GM12878 (cell line): ENCODE measurements around the gene COMT. TPM values are rescaled to one million over a fixed set of nuclear protein-coding genes. Genes with fewer than 3 reads are reported as not detected.

Experiments
- BCL11A ChIP-seq: IDR thresholded peaks from 2 replicates; pipeline ENCODE4 v1.6.1; 2011; ENCODE audit warnings: low read depth, low read length
- BHLHE40 ChIP-seq, 2 experiments: fragments of 450-650 bp in 1 of 2; IDR thresholded peaks; 2 replicates each; pipeline ENCODE4 v1.6.1; 2011 to 2017; ENCODE audit warnings: low read depth in 2 of 2, borderline replicate concordance in 1 of 2, improper control_type of control experiment in 1 of 2, low read length in 1 of 2, mild to moderate bottlenecking in 1 of 2
- CHD1 ChIP-seq: IDR thresholded peaks from 2 replicates; pipeline ENCODE4 v1.6.1; 2012; ENCODE audit warnings: low read depth, low read length, improper control_type of control experiment
- CHD4 ChIP-seq: fragments of 200-600 bp; sonication (generic); IDR thresholded peaks from 2 replicates; pipeline ENCODE4 v1.6.1; 2016; ENCODE audit warnings: mild to moderate bottlenecking
- FOXK2 ChIP-seq: fragments of 450-650 bp; IDR thresholded peaks from 2 replicates; pipeline ENCODE4 v1.6.1; 2017; ENCODE audit warnings: mild to moderate bottlenecking, moderate library complexity
- IRF4 ChIP-seq: IDR thresholded peaks from 2 replicates; pipeline ENCODE4 v1.6.1; 2011; ENCODE audit warnings: low read depth, low read length
- NR2F1 ChIP-seq: fragments of 450-650 bp; conservative IDR thresholded peaks from 2 replicates; pipeline ENCODE4 v1.6.1; 2017; ENCODE audit warnings: mild to moderate bottlenecking
- NRF1 ChIP-seq: conservative IDR thresholded peaks from 2 replicates; pipeline ENCODE4 v1.6.1; 2011; ENCODE audit warnings: mild to moderate bottlenecking, low read depth, low read length, improper control_type of control experiment
- RAD21 ChIP-seq: IDR thresholded peaks from 2 replicates; pipeline ENCODE4 v1.6.1; 2011; ENCODE audit warnings: mild to moderate bottlenecking, low read depth, low read length, moderate library complexity; ENCODE audit not compliant: insufficient read depth
- ZNF24 ChIP-seq: fragments of 450-650 bp; IDR thresholded peaks from 2 replicates; pipeline ENCODE4 v1.6.1; 2017; ENCODE audit warnings: antibody characterized with exemption, mild to moderate bottlenecking
- polyA plus RNA-seq, 11 experiments: library from polyadenylated mRNA; depleted of rRNA in 4 of 11; unstranded in 6 of 11; stranded (reverse) in 5 of 11; fragments of >200 nt; fragmentation: Nextera tagmentation in 4 of 11; fragmentation: Illumina TruSeq in 1 of 11; extraction: Ambion mirVana in 4 of 11; extraction: Trizol in 1 of 11; gene quantifications; 1 replicate in 1 of 11; 2 replicates in 10 of 11; pipeline versions ENCODE4 v1.2.1 to v1.2.3, GENCODE V29; 2011 to 2016; ENCODE audit warnings: inconsistent platforms in 2 of 11, missing spikeins in 2 of 11, low read depth in 1 of 11
- total RNA-seq, 4 experiments: library from RNA; depleted of rRNA in 3 of 4; stranded (reverse); fragments of >200 nt in 3 of 4; fragmentation: Illumina TruSeq in 1 of 4; extraction: Trizol in 1 of 4; gene quantifications; 2 replicates each; pipeline versions ENCODE4 v1.2.1 to v1.2.3, GENCODE V29; 2013 to 2021
- TF ChIP-seq, protein P1 (sequence below): fragments of 450-650 bp; formaldehyde crosslinking; IDR thresholded peaks from 2 replicates; pipeline ENCODE4 v1.5.0; 2022; ENCODE audit warnings: mild to moderate bottlenecking, missing genetic modification characterization
- TF ChIP-seq, protein P2 (sequence below), 3 experiments: IDR thresholded peaks in 2 of 3; conservative IDR thresholded peaks in 1 of 3; 2 replicates each; pipeline ENCODE4 v1.5.1; 2011; ENCODE audit warnings: low read depth in 3 of 3, low read length in 3 of 3, mild to moderate bottlenecking in 3 of 3, control low read depth in 2 of 3, moderate library complexity in 2 of 3, inconsistent platforms in 1 of 3, mixed read lengths in 1 of 3; ENCODE audit not compliant: control insufficient read depth in 2 of 3, insufficient read depth in 1 of 3; ENCODE audit errors: extremely low read depth in 1 of 3
- TF ChIP-seq, protein P3 (sequence below): fragments of 450-650 bp; IDR thresholded peaks from 2 replicates; pipeline ENCODE4 v1.6.1; 2018; ENCODE audit warnings: borderline replicate concordance, mild to moderate bottlenecking; ENCODE audit not compliant: partially characterized antibody

The COMT gene
- total and polyA plus RNA-seq, 10 of the 15 experiments (the other 5 are each of a cell fraction or from before 2014, with no cell fraction given): 4.5 to 152 (median 66.1) TPM

DNA sequence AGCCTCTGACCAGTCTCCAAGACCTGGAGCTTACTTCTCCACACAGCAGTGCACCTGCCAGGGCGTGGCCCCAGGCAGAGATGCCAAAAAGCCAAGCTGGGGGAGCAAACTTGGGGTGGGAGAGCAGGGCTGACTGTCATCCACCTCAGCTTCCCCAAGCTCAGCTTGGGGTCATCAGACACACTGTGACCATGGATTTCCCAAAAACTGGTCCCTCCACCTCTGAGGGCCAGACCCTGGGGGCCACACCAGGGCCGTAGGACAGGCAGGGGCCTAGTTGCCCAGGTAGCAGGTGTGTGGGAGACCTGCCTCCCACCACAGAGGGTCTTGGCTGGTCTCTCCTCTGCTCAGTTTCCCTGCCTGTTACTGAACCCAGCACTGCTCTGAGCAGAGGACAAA, 44.4 kb downstream of the COMT start (continued):
- TF ChIP-seq, protein P1, sequence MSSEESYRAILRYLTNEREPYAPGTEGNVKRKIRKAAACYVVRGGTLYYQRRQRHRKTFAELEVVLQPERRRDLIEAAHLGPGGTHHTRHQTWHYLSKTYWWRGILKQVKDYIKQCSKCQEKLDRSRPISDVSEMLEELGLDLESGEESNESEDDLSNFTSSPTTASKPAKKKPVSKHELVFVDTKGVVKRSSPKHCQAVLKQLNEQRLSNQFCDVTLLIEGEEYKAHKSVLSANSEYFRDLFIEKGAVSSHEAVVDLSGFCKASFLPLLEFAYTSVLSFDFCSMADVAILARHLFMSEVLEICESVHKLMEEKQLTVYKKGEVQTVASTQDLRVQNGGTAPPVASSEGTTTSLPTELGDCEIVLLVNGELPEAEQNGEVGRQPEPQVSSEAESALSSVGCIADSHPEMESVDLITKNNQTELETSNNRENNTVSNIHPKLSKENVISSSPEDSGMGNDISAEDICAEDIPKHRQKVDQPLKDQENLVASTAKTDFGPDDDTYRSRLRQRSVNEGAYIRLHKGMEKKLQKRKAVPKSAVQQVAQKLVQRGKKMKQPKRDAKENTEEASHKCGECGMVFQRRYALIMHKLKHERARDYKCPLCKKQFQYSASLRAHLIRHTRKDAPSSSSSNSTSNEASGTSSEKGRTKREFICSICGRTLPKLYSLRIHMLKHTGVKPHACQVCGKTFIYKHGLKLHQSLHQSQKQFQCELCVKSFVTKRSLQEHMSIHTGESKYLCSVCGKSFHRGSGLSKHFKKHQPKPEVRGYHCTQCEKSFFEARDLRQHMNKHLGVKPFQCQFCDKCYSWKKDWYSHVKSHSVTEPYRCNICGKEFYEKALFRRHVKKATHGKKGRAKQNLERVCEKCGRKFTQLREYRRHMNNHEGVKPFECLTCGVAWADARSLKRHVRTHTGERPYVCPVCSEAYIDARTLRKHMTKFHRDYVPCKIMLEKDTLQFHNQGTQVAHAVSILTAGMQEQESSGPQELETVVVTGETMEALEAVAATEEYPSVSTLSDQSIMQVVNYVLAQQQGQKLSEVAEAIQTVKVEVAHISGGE (CRISPR knock-in tag): no peak
- TF ChIP-seq BCL11A (no peak), ZNF24 (no peak), BHLHE40 (IDR thresholded peaks at IDR 0.05; ENCODE audit: borderline replicate concordance in 1 of 2, low read depth in 2 of 2, low read length in 1 of 2) (no peak), RAD21 (no peak), CHD4 (no peak), IRF4 (no peak), NRF1 (no peak), CHD1 (no peak), FOXK2 (no peak), NR2F1 (no peak)
- TF ChIP-seq, protein P2, sequence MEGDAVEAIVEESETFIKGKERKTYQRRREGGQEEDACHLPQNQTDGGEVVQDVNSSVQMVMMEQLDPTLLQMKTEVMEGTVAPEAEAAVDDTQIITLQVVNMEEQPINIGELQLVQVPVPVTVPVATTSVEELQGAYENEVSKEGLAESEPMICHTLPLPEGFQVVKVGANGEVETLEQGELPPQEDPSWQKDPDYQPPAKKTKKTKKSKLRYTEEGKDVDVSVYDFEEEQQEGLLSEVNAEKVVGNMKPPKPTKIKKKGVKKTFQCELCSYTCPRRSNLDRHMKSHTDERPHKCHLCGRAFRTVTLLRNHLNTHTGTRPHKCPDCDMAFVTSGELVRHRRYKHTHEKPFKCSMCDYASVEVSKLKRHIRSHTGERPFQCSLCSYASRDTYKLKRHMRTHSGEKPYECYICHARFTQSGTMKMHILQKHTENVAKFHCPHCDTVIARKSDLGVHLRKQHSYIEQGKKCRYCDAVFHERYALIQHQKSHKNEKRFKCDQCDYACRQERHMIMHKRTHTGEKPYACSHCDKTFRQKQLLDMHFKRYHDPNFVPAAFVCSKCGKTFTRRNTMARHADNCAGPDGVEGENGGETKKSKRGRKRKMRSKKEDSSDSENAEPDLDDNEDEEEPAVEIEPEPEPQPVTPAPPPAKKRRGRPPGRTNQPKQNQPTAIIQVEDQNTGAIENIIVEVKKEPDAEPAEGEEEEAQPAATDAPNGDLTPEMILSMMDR (IDR thresholded peaks at IDR 0.05 in 2 of 3, conservative IDR thresholded peaks at IDR 0.05 in 1 of 3; ENCODE audit: control insufficient read depth in 2 of 3, extremely low read depth in 1 of 3, insufficient read depth in 1 of 3, low read depth in 3 of 3, low read length in 3 of 3): no peak
- TF ChIP-seq, protein P3, sequence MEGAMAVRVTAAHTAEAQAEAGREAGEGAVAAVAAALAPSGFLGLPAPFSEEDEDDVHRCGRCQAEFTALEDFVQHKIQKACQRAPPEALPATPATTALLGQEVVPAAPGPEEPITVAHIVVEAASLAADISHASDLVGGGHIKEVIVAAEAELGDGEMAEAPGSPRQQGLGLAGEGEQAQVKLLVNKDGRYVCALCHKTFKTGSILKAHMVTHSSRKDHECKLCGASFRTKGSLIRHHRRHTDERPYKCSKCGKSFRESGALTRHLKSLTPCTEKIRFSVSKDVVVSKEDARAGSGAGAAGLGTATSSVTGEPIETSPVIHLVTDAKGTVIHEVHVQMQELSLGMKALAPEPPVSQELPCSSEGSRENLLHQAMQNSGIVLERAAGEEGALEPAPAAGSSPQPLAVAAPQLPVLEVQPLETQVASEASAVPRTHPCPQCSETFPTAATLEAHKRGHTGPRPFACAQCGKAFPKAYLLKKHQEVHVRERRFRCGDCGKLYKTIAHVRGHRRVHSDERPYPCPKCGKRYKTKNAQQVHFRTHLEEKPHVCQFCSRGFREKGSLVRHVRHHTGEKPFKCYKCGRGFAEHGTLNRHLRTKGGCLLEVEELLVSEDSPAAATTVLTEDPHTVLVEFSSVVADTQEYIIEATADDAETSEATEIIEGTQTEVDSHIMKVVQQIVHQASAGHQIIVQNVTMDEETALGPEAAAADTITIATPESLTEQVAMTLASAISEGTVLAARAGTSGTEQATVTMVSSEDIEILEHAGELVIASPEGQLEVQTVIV: no peak
